DOHH2 (cell line): ENCODE measurements around the gene RAD9A.
A peak's percentile ranks its signal among the peaks of the same experiment; 100 is the strongest.

Source experiments
- H3F3A ChIP-seq: fragments of 200-600 bp; sonication (generic), shearing (Covaris generic); 2 replicates; pipeline ENCODE4 v1.6.0; 2016; ENCODE audit warnings: antibody characterized with exemption, mild to moderate bottlenecking; ENCODE audit not compliant: control insufficient read depth, insufficient read depth
- H3K27ac ChIP-seq: fragments of 200-600 bp; sonication (generic); 2 replicates; pipeline ENCODE4 v1.5.1; 2014; ENCODE audit warnings: low read depth, mild to moderate bottlenecking, low read length, moderate library complexity
- H3K27me3 ChIP-seq: fragments of 200-600 bp; sonication (generic); 2 replicates; pipeline ENCODE4 v1.6.1; 2014; ENCODE audit warnings: mild to moderate bottlenecking, low read length, mixed read lengths; ENCODE audit not compliant: control insufficient read depth
- H3K36me3 ChIP-seq: fragments of 200-600 bp; sonication (generic); 2 replicates; pipeline ENCODE4 v1.6.1; 2014; ENCODE audit warnings: mild to moderate bottlenecking, low read length, moderate library complexity, mixed read lengths; ENCODE audit not compliant: control insufficient read depth
- H3K4me1 ChIP-seq: fragments of 200-600 bp; sonication (generic); 2 replicates; pipeline ENCODE4 v1.6.1; 2014; ENCODE audit warnings: mild to moderate bottlenecking, low read length, mixed read lengths; ENCODE audit not compliant: control insufficient read depth
- H3K4me2 ChIP-seq: fragments of 200-600 bp; sonication (generic); 2 replicates; pipeline ENCODE4 v1.6.0; 2014; ENCODE audit warnings: mild to moderate bottlenecking, low read length, moderate library complexity
- H3K4me3 ChIP-seq: fragments of 200-600 bp; sonication (generic); 2 replicates; pipeline ENCODE4 v1.5.1; 2014; ENCODE audit warnings: mild to moderate bottlenecking, low read length, mixed read lengths
- H3K79me2 ChIP-seq: fragments of 200-600 bp; sonication (generic); 2 replicates; pipeline ENCODE4 v1.6.1; 2014; ENCODE audit warnings: mild to moderate bottlenecking, low read length, mixed read lengths; ENCODE audit not compliant: control insufficient read depth
- H3K9me2 ChIP-seq: fragments of 200-600 bp; sonication (generic); replicated peaks from 2 replicates; pipeline ENCODE4 v1.6.1; 2014; ENCODE audit warnings: mild to moderate bottlenecking, low read length, mixed read lengths; ENCODE audit not compliant: control insufficient read depth
- H3K9me3 ChIP-seq: fragments of 200-600 bp; sonication (generic); 2 replicates; pipeline ENCODE4 v1.6.1; 2014; ENCODE audit warnings: antibody characterized with exemption, low read length, mixed read lengths; ENCODE audit not compliant: control insufficient read depth, insufficient read depth
- H4K20me1 ChIP-seq: fragments of 200-600 bp; sonication (generic); 2 replicates; pipeline ENCODE4 v1.6.0; 2014; ENCODE audit warnings: low read depth, mild to moderate bottlenecking, antibody characterized with exemption, low read length, moderate library complexity; ENCODE audit not compliant: control insufficient read depth, insufficient read depth
- CTCF ChIP-seq: fragments of 200-600 bp; sonication (generic); IDR thresholded peaks from one replicate; pipeline ENCODE4 v1.5.1; 2014; ENCODE audit warnings: antibody characterized with exemption, mild to moderate bottlenecking, low read depth, low read length; ENCODE audit not compliant: poor library complexity, severe bottlenecking
- EZH2phosphoT487 ChIP-seq: fragments of 200-600 bp; sonication (generic); IDR thresholded peaks from 2 replicates; pipeline ENCODE4 v1.6.1; 2017; ENCODE audit warnings: borderline replicate concordance, mild to moderate bottlenecking, antibody characterized with exemption, low read length, moderate library complexity, mixed read lengths

RAD9A gene

GRCh38 chr11:67376063-67376820 lies 15.5 kb upstream of the RAD9A start:
- Histone ChIP-seq H3K79me2 (peaks cover 30% of the 10 kb centered on the region), H3K4me2 (peak overlapping the region; percentile 70), H3K27me3 (no peaks in the 10 kb centered on the region), H3K9me2 (no peaks in the 10 kb centered on the region), H3K36me3 (peaks cover 4% of the 10 kb centered on the region; the same call in 1 of the 2 replicates), H3K4me3 (peak overlapping the region; percentile 37), H4K20me1 (peaks cover 2% of the 10 kb centered on the region; the same call in 1 of the 2 replicates), H3K4me1 (peaks cover 75% of the 10 kb centered on the region), H3K27ac (no peak overlapping the region), H3K9me3 (no peaks in the 10 kb centered on the region), H3F3A (peaks cover 5% of the 10 kb centered on the region; the same call in 1 of the 2 replicates)
- TF ChIP-seq EZH2phosphoT487 (no peak), CTCF (no peak)

GRCh38 chr11:67376873-67377808 lies 14.6 kb upstream of the RAD9A start:
- Histone ChIP-seq H3K4me1 (peaks cover 75% of the 10 kb centered on the region), H3K36me3 (peaks cover 4% of the 10 kb centered on the region; the same call in 1 of the 2 replicates), H3K4me2 (no peak overlapping the region), H3K79me2 (peaks cover 21% of the 10 kb centered on the region), H4K20me1 (no peaks in the 10 kb centered on the region), H3K27me3 (no peaks in the 10 kb centered on the region), H3K27ac (no peak overlapping the region), H3K9me3 (no peaks in the 10 kb centered on the region), H3K9me2 (no peaks in the 10 kb centered on the region), H3K4me3 (no peak overlapping the region), H3F3A (peaks cover 6% of the 10 kb centered on the region; the same call in 1 of the 2 replicates)
- TF ChIP-seq EZH2phosphoT487, result no peak
- no peak for TF ChIP-seq CTCF

DNA sequence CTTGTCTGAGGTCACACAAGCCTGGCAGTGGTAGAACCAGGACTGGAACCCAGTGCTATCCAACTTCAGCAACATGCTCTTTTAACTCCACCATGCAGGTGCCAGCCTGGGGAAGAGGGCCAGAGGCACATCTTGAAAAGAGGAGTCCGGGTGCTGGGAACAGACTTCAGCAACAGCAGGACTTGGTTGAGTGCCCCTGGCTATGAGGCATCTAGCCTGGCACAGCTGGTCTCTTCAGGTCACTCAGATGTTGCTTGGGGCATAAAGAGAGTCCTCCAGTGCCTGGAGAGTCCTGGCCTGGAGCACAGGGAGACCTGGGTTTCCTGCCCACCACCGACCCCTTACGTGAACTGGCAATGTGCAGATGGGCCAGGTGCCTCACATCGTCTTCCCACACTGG lies 13.2 kb upstream of the RAD9A start:
- no peaks in the 10 kb centered on the region for H3K9me3 ChIP-seq
- no peak overlapping the region for H3K27ac ChIP-seq
- H3K4me3 ChIP-seq, result no peak overlapping the region
- no peaks in the 10 kb centered on the region for H3K9me2 ChIP-seq
- no peak for TF ChIP-seq CTCF
- no peak for TF ChIP-seq EZH2phosphoT487
- peaks cover 6% of the 10 kb centered on the region; the same call in 1 of the 2 replicates for H3F3A ChIP-seq
- peaks cover 9% of the 10 kb centered on the region for H3K79me2 ChIP-seq
- no peak overlapping the region for H3K4me2 ChIP-seq
- H4K20me1 ChIP-seq, result no peaks in the 10 kb centered on the region
- H3K36me3 ChIP-seq, result no peaks in the 10 kb centered on the region
- H3K4me1 ChIP-seq, result peaks cover 80% of the 10 kb centered on the region
- no peaks in the 10 kb centered on the region for H3K27me3 ChIP-seq
